ENCODE results near the gene SLC35F6. TPM values are rescaled to one million over a fixed set of nuclear protein-coding genes. Genes with fewer than 3 reads are reported as not detected.
A peak's percentile ranks its signal among the peaks of the same experiment; 100 is the strongest.

SLC35F6 gene
- polyA plus RNA-seq, 2 of the 4 experiments (the other 2 are of a cell fraction), result 41.3 to 46.9 TPM

- TF ChIP-seq PBX3 (IDR thresholded peaks at IDR 0.05) (peak; percentile 85), HOXB5 (CRISPR knock-in tag; IDR thresholded peaks at IDR 0.05) (no peak; the same call in 1 of the 2 replicates), KDM5A (IDR thresholded peaks at IDR 0.05) (no peak), JUN (IDR thresholded peaks at IDR 0.05) (peak; percentile 94 to 97), CBX8 (IDR thresholded peaks at IDR 0.05) (no peak), CEBPB (IDR thresholded peaks at IDR 0.05) (peak in 1 of 2 experiments; percentile 70; a peak in 1 of 4 replicates), HDAC2 (IDR thresholded peaks at IDR 0.05) (no peak), JUNB (IDR thresholded peaks at IDR 0.05) (peak; percentile 85)
- TF ChIP-seq, protein P1, sequence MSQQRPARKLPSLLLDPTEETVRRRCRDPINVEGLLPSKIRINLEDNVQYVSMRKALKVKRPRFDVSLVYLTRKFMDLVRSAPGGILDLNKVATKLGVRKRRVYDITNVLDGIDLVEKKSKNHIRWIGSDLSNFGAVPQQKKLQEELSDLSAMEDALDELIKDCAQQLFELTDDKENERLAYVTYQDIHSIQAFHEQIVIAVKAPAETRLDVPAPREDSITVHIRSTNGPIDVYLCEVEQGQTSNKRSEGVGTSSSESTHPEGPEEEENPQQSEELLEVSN (IDR thresholded peaks at IDR 0.05; ENCODE audit: borderline replicate concordance, low read depth), result no peak
These were observed 42.7 kb upstream of the SLC35F6 start (continued) for GRCh38 chr2:26721115-26722032.

DNA sequence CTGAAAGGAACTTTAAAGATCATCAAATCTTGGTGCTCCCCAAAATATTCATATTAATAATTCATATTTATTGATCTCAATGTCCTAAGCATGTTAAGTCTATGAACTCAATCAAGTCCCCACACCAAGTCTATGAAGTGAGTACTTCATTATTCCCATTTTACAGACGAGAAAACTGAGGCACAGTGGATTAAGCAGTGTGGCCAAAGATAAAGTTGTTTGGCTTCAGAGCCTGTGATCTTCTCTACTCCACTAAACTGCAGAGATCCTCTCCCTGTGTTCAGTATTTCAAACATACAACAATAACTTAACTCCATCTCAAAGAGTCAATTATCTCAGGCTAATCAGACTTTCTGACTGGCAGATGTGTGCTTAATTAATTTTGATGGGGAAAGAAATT is 41.8 kb upstream of the SLC35F6 start:
- Histone ChIP-seq H3K9me3 (no peaks in the 10 kb centered on the region), H3K4me2 (peak overlapping the region; percentile 78), H3K4me1 (peaks cover 85% of the 10 kb centered on the region), H3K4me3 (no peak overlapping the region), H3K27ac (peak overlapping the region; percentile 94)
- WGBS (ENCODE audit: missing lambda C conversion rate), result 76% methylated on average over 1 of the region's 1 CpG
- DNase-seq (ENCODE audit: low read depth in 1 of 2, low spot score in 1 of 2), result no peak
- POLR2A ChIA-PET, result no interaction called here
- TF ChIP-seq CTCF (IDR thresholded peaks at IDR 0.05), result no peak
- no peak for TF ChIP-seq SREBF2 (IDR thresholded peaks at IDR 0.05)
- TF ChIP-seq KDM1A (IDR thresholded peaks at IDR 0.05; ENCODE audit: low read depth), result peak; percentile 91
- no peak; the same call in 1 of the 2 replicates for TF ChIP-seq RCOR1 (IDR thresholded peaks at IDR 0.05; ENCODE audit: low read depth, low read length)
- TF ChIP-seq HOXB5 (CRISPR knock-in tag; IDR thresholded peaks at IDR 0.05), result peak; percentile 19; the same call in 1 of the 2 replicates
- TF ChIP-seq, protein P2, sequence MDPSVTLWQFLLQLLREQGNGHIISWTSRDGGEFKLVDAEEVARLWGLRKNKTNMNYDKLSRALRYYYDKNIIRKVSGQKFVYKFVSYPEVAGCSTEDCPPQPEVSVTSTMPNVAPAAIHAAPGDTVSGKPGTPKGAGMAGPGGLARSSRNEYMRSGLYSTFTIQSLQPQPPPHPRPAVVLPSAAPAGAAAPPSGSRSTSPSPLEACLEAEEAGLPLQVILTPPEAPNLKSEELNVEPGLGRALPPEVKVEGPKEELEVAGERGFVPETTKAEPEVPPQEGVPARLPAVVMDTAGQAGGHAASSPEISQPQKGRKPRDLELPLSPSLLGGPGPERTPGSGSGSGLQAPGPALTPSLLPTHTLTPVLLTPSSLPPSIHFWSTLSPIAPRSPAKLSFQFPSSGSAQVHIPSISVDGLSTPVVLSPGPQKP (IDR thresholded peaks at IDR 0.05; ENCODE audit: low read depth, low read length), result no peak
- TF ChIP-seq, protein P1 (IDR thresholded peaks at IDR 0.05; ENCODE audit: borderline replicate concordance, low read depth), result no peak
- TF ChIP-seq NFE2L2 (conservative IDR thresholded peaks at IDR 0.05; ENCODE audit: low read length), result no peak
- no peak for TF ChIP-seq HOXA7 (CRISPR knock-in tag; IDR thresholded peaks at IDR 0.05)
- TF ChIP-seq PBX3 (IDR thresholded peaks at IDR 0.05), result no peak
- no peak for TF ChIP-seq HMGXB4 (CRISPR knock-in tag; IDR thresholded peaks at IDR 0.05; ENCODE audit: borderline replicate concordance)
- TF ChIP-seq NR3C1 (IDR thresholded peaks at IDR 0.05), result no peak
- TF ChIP-seq MAFK (IDR thresholded peaks at IDR 0.05; ENCODE audit: partially characterized antibody), result no peak
- TF ChIP-seq FOSB (CRISPR knock-in tag; IDR thresholded peaks at IDR 0.05), result 0 out of 2 replicates have a peak, but pooled peaks have one; percentile 13
- TF ChIP-seq KDM5A (IDR thresholded peaks at IDR 0.05), result no peak
- peak; percentile 97 for TF ChIP-seq HDAC2 (IDR thresholded peaks at IDR 0.05)
- peak; percentile 78; the same call in 1 of the 2 replicates for TF ChIP-seq CHD4 (IDR thresholded peaks at IDR 0.05; ENCODE audit: borderline replicate concordance)
- no peak for TF ChIP-seq ZSCAN20 (CRISPR knock-in tag; IDR thresholded peaks at IDR 0.05)
- no peak for TF ChIP-seq JUN (IDR thresholded peaks at IDR 0.05)
- CTCF ChIA-PET, result interaction anchor here (1.2 to 5.0 kb wide), 4 partner anchors 9 to 116 kb away, joined by 3 to 47 read pairs (median 33); no protein-coding TSS in a partner anchor
- no peak for FAIRE-seq
- no peak for ATAC-seq
